GM18526 (cell line): ENCODE measurements around the gene JAK3.

ENCODE experiments used
- POLR2A ChIP-seq: IDR thresholded peaks from 3 replicates; pipeline ENCODE4 v1.6.1; 2011; ENCODE audit not compliant: insufficient read length; ENCODE audit errors: extremely low read depth

The JAK3 gene

GRCh38 chr19:17859533-17860330 is 11.9 kb upstream of the JAK3 start, which contains the start of gene RPL18A:
TSS of gene RPL18A (plus strand) at chr19:17859910. CDS start at chr19:17859957, 47 bp downstream.
- TF ChIP-seq POLR2A: peak; percentile 94

GRCh38 chr19:17855280-17856152 is 7.7 kb upstream of the JAK3 start:
- TF ChIP-seq POLR2A: no peak

- no peak for TF ChIP-seq POLR2A
Measured at GRCh38 chr19:17854061-17854460, 6.3 kb upstream of the JAK3 start.

- no peak for TF ChIP-seq POLR2A
Measured at GRCh38 chr19:17848595-17849292, 962 bp upstream of the JAK3 start.

GRCh38 chr19:17846146-17846545 is 1.6 kb downstream of the JAK3 start:
- no peak for TF ChIP-seq POLR2A

GRCh38 chr19:17843908-17844490 is 3.8 kb downstream of the JAK3 start:
- TF ChIP-seq POLR2A: no peak

- TF ChIP-seq POLR2A: no peak
Measured at GRCh38 chr19:17843292-17843827, 4.4 kb downstream of the JAK3 start.

GRCh38 chr19:17842663-17843291 is 5.0 kb downstream of the JAK3 start:
- no peak for TF ChIP-seq POLR2A

- TF ChIP-seq POLR2A: no peak
Measured at GRCh38 chr19:17841810-17842662, 5.7 kb downstream of the JAK3 start.

- no peak for TF ChIP-seq POLR2A
Measured at GRCh38 chr19:17841371-17841809, 6.4 kb downstream of the JAK3 start.

GRCh38 chr19:17840019-17840418 is 7.8 kb downstream of the JAK3 start:
- TF ChIP-seq POLR2A: no peak

- no peak for TF ChIP-seq POLR2A
Measured at GRCh38 chr19:17837972-17838371, 9.8 kb downstream of the JAK3 start.

GRCh38 chr19:17836530-17836929 is 11.3 kb downstream of the JAK3 start:
- no peak for TF ChIP-seq POLR2A

GRCh38 chr19:17835182-17836006 is 12.4 kb downstream of the JAK3 start:
- TF ChIP-seq POLR2A: no peak
